Tibial artery (tissue), 4 donors: Measurements from ENCODE around the gene TNF.

ENCODE experiments used
- DNase-seq, 2 donors: peaks; one replicate each; pipeline ENCODE4 v3.0.0-alpha.2; 2019
- H3K27ac ChIP-seq, 2 donors: fragments of 200-600 bp; sonication (generic) in 1 of 2; 1 replicate in 1 of 2; 2 replicates in 1 of 2; pipeline ENCODE4 v1.5.1; 2018 to 2019; ENCODE audit warnings: mild to moderate bottlenecking in 1 of 2
- H3K27me3 ChIP-seq, 2 donors: fragments of 200-600 bp; sonication (generic) in 1 of 2; one replicate each; pipeline versions ENCODE4 v1.5.1 to v1.6.0; 2016 to 2019
- H3K36me3 ChIP-seq, 3 donors: fragments of 200-600 bp; sonication (generic) in 2 of 3; one replicate each; pipeline ENCODE4 v1.5.1; 2016 to 2019; ENCODE audit warnings: mild to moderate bottlenecking in 2 of 3
- H3K4me1 ChIP-seq, 4 donors: fragments of 200-600 bp; sonication (generic) in 2 of 4; 1 replicate in 3 of 4; 2 replicates in 1 of 4; pipeline ENCODE4 v1.5.1; 2016 to 2019
- H3K4me3 ChIP-seq, 2 donors: fragments of 200-600 bp; sonication (generic) in 1 of 2; 1 replicate in 1 of 2; 2 replicates in 1 of 2; pipeline ENCODE4 v1.5.1; 2018 to 2019; ENCODE audit warnings: mild to moderate bottlenecking in 2 of 2
- H3K9me3 ChIP-seq, 3 donors: fragments of 200-600 bp; sonication (generic) in 1 of 3; one replicate each; pipeline ENCODE4 v1.5.1; 2016 to 2019
- intact Hi-C: fragments of 100-400 bp; cut with DNase I; formaldehyde crosslinking; loops from one replicate; pipeline ENCODE4 v1.15.0; 2023; ENCODE audit warnings: low total_unique reads
- TF ChIP-seq, protein P1 (sequence below), 2 experiments: fragments of 200-600 bp in 1 of 2; fragments of 450-650 bp in 1 of 2; IDR thresholded peaks; one replicate each; pipeline ENCODE4 v1.5.1; 2017 to 2019; ENCODE audit warnings: antibody characterized with exemption in 2 of 2, mild to moderate bottlenecking in 1 of 2, moderate library complexity in 1 of 2

Gene TNF

DNA sequence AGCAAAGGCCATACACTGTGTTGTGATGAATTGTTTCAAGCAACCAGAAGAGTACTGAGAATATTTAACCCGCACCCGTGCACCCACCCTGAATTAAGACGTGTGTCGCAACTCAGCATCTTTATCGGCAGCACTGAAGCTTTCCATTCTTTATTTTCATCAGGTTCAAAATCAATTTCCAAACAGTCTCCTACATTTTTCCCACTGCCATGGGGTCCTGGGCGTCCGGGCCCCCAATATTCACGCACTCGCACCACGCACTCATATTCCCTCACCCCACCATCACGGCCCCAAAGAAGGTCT, 5.0 kb downstream of the TNF start:
- H3K27me3 ChIP-seq, result no peaks in the 10 kb centered on the region
- H3K36me3 ChIP-seq, result no peaks in the 10 kb centered on the region
- H3K9me3 ChIP-seq, result no peaks in the 10 kb centered on the region
- no peak for DNase-seq
- H3K27ac ChIP-seq, result peak overlapping the region; percentile 56 to 76
- peak overlapping the region; percentile 61 to 66 for H3K4me3 ChIP-seq
- intact Hi-C loops, result no loop called here
- peaks cover 0 to 16% (median 11%) of the 10 kb centered on the region in 4 donors for H3K4me1 ChIP-seq
- TF ChIP-seq, protein P1, sequence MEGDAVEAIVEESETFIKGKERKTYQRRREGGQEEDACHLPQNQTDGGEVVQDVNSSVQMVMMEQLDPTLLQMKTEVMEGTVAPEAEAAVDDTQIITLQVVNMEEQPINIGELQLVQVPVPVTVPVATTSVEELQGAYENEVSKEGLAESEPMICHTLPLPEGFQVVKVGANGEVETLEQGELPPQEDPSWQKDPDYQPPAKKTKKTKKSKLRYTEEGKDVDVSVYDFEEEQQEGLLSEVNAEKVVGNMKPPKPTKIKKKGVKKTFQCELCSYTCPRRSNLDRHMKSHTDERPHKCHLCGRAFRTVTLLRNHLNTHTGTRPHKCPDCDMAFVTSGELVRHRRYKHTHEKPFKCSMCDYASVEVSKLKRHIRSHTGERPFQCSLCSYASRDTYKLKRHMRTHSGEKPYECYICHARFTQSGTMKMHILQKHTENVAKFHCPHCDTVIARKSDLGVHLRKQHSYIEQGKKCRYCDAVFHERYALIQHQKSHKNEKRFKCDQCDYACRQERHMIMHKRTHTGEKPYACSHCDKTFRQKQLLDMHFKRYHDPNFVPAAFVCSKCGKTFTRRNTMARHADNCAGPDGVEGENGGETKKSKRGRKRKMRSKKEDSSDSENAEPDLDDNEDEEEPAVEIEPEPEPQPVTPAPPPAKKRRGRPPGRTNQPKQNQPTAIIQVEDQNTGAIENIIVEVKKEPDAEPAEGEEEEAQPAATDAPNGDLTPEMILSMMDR (IDR thresholded peaks at IDR 0.05), result no peak

DNA sequence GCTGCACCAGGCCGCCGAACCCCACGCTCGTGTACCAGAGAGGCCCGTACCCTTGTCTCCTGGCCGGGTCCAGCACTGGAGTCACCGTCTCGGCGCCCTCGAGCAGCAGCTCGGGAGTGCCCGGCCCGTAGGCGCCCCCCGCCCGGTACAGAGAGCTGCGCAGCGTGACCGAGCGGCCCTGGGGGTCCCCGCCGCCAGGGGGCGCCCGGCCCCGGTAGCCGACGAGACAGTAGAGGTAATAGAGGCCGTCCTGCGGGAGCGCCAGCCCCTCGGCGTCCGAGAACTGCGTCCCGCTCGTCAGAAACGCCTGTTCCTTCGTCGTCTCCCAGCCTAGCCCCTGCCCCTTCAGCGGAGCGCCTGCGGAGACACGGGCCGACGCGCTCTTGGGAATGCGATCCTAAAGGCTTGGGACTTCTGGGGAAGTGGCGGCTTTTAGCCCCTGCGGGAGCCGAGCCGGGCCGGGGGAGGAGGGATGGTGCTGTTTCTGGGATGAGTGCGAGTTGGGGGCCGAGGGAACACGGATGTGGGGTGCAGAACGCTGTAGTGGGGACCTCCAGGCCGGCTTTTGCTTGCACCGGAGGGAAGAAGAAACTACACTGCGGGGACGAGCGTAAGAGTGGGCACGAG, 5.6 kb downstream of the TNF start:
- Histone ChIP-seq H3K4me3 (peak overlapping the region; percentile 61 to 66), H3K9me3 (no peaks in the 10 kb centered on the region), H3K4me1 (peaks cover 0 to 16% (median 11%) of the 10 kb centered on the region in 4 donors), H3K36me3 (no peaks in the 10 kb centered on the region), H3K27me3 (no peaks in the 10 kb centered on the region), H3K27ac (peak overlapping the region; percentile 56 to 76)
- DNase-seq, result peak; percentile 84 to 89
- TF ChIP-seq, protein P1 (IDR thresholded peaks at IDR 0.05), result peak; percentile 96 to 98
- intact Hi-C loops, result no loop called here

- intact Hi-C loops, result no loop called here
- no peak for DNase-seq
- Histone ChIP-seq H3K27me3 (peaks cover 0 to 4% of the 10 kb centered on the region in 2 donors), H3K36me3 (no peaks in the 10 kb centered on the region), H3K4me3 (peak overlapping the region; percentile 61 to 66), H3K4me1 (peaks cover 0 to 16% (median 11%) of the 10 kb centered on the region in 4 donors), H3K9me3 (no peaks in the 10 kb centered on the region), H3K27ac (peak overlapping the region; percentile 56 to 76)
- TF ChIP-seq, protein P1 (IDR thresholded peaks at IDR 0.05), result no peak
These were observed 6.3 kb downstream of the TNF start for GRCh38 chr6:31581434-31582229.

DNA sequence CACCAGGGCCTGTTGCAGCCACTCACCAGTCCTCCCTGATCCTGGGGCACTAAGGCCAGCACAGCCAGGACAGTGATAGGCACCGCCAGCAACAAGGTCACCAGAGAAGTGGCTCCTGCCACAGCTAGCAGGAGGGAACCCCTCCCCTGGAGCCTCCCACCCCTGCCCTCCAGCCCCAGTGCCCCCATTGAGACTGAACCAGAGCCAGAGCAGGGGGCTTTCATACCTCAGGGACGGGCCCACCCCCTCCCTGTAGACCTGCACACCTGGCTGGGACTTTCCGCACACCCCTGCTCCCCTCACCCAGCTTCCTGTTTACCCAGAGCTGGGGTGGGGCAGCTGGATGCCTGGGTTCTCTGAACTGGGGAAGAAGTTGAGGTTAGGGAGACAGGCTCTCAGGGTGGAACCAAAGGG, 6.9 kb downstream of the TNF start, which contains the start of gene LTB:
Gene LTB, minus strand, starts transcription at position 195 of the 414 bp plus-strand sequence. Its CDS starts 7 bp downstream, at position 188.
- no peaks in the 10 kb centered on the region for H3K36me3 ChIP-seq
- peaks cover 0 to 10% of the 10 kb centered on the region in 2 donors for H3K27me3 ChIP-seq
- H3K9me3 ChIP-seq, result no peaks in the 10 kb centered on the region
- DNase-seq, result no peak
- intact Hi-C loops, result no loop called here
- H3K4me3 ChIP-seq, result peak within 1 kb of the TSS; percentile 61 to 66
- peak within 1 kb of the TSS; percentile 56 to 76 for H3K27ac ChIP-seq
- H3K4me1 ChIP-seq, result peaks cover 0 to 16% (median 11%) of the 10 kb centered on the region in 4 donors
- TF ChIP-seq, protein P1 (IDR thresholded peaks at IDR 0.05), result no peak

DNA sequence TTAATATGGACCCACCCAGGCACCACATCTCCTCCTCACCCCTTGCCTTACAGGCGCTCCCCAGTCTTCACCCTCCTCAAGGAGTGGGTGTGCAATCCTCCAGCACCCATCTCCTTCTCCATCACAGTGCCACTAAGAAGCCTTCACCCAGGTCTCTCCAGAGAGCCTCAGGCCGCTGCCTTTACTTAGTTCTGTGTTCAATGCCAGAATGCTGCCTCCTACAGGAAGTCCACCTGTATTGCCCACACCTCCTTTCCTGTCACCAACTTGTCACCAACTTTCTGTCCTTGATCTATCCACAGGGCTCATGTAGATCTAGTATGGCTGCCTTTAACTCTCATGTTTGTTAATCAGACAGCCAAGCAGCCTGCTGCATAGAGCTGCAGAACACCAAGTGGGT, 10.1 kb downstream of the TNF start:
- Histone ChIP-seq H3K27me3 (peaks cover 0 to 23% of the 10 kb centered on the region in 2 donors), H3K4me3 (no peak overlapping the region), H3K4me1 (peaks cover 0 to 14% (median 10%) of the 10 kb centered on the region in 4 donors), H3K9me3 (no peaks in the 10 kb centered on the region), H3K36me3 (no peaks in the 10 kb centered on the region), H3K27ac (no peak overlapping the region)
- TF ChIP-seq, protein P1 (IDR thresholded peaks at IDR 0.05), result no peak
- no peak for DNase-seq
- intact Hi-C loops, result no loop called here
